IMR-90 (cell line): ENCODE results near the gene CRIP1. TPM values are rescaled to one million over a fixed set of nuclear protein-coding genes. Genes with fewer than 3 reads are reported as not detected.

ENCODE experiments used
- ATAC-seq: fragments of 200-7000 bp; cut with Tn5 transposase; 2 replicates; pipeline ENCODE4 v1.9.1; 2020; ENCODE audit warnings: low read depth, mild to moderate bottlenecking, moderate library complexity
- BruUV-seq: library from RNA; stranded (reverse); fragments of 400-500 nt; replicated peaks from 2 replicates; lab custom pipeline; 2021; lab: Mats Ljungman, UMichigan
- CTCF ChIA-PET: fragments of 300-600 bp; formaldehyde crosslinking; extraction: SDS; loops from one replicate; lab custom pipeline; 2021; ENCODE audit warnings: antibody characterized with exemption; lab: Yijun Ruan, JAX
- POLR2A ChIA-PET: fragments of 300-600 bp; sonication (Branson Sonifier 250); formaldehyde crosslinking; loops from one replicate; lab custom pipeline; 2022; ENCODE audit warnings: antibody characterized with exemption; ENCODE audit not compliant: unreplicated experiment; lab: Charles Lee
- DNase-seq: peaks from one replicate; pipeline ENCODE4 v3.0.0; 2013
- H2AFZ ChIP-seq: replicated peaks from 2 replicates; pipeline ENCODE3; 2013; ENCODE audit warnings: low read length, mild to moderate bottlenecking; ENCODE audit not compliant: poor library complexity
- H2AK5ac ChIP-seq: 2 replicates; pipeline ENCODE4 v1.6.1; 2013; ENCODE audit warnings: low read depth, low read length, inconsistent platforms
- H2AK9ac ChIP-seq: replicated peaks from 2 replicates; pipeline ENCODE3; 2013; ENCODE audit warnings: mild to moderate bottlenecking, low read depth, low read length, moderate library complexity; ENCODE audit not compliant: poor library complexity
- H2BK120ac ChIP-seq: 2 replicates; pipeline ENCODE4 v1.6.1; 2013; ENCODE audit warnings: low read depth, low read length, inconsistent platforms
- H2BK15ac ChIP-seq: 3 replicates; pipeline ENCODE4 v1.6.1; 2013; ENCODE audit warnings: low read depth, low read length, inconsistent platforms
- H2BK20ac ChIP-seq: 2 replicates; pipeline ENCODE4 v1.6.1; 2013; ENCODE audit warnings: low read depth, mild to moderate bottlenecking, inconsistent platforms, low read length, moderate library complexity
- H2BK5ac ChIP-seq: 2 replicates; pipeline ENCODE4 v1.6.1; 2013; ENCODE audit warnings: mild to moderate bottlenecking, low read depth, low read length, inconsistent platforms; ENCODE audit not compliant: poor library complexity, severe bottlenecking
- H3K14ac ChIP-seq: replicated peaks from 2 replicates; pipeline ENCODE4 v1.6.1; 2013; ENCODE audit warnings: low read depth, low read length, inconsistent platforms
- H3K18ac ChIP-seq: 2 replicates; pipeline ENCODE4 v1.6.1; 2013; ENCODE audit warnings: low read depth, low read length, control low read depth
- H3K23ac ChIP-seq: 2 replicates; pipeline ENCODE4 v1.6.1; 2013; ENCODE audit warnings: low read depth, low read length, inconsistent platforms
- H3K27ac ChIP-seq: 2 replicates; pipeline ENCODE4 v1.5.1; 2013; ENCODE audit warnings: mild to moderate bottlenecking, control low read depth, low read length; ENCODE audit not compliant: insufficient read depth
- H3K27me3 ChIP-seq: 2 replicates; pipeline ENCODE4 v1.6.1; 2013; ENCODE audit warnings: low read length; ENCODE audit not compliant: control insufficient read depth, insufficient read depth
- H3K36me3 ChIP-seq: 2 replicates; pipeline ENCODE4 v1.6.1; 2013; ENCODE audit warnings: low read length, mixed read lengths; ENCODE audit not compliant: control insufficient read depth, insufficient read depth
- H3K4ac ChIP-seq: 2 replicates; pipeline ENCODE4 v1.6.1; 2013; ENCODE audit warnings: low read depth, low read length, inconsistent platforms
- H3K4me1 ChIP-seq: 2 replicates; pipeline ENCODE4 v1.6.1; 2013; ENCODE audit warnings: low read length, mixed read lengths; ENCODE audit not compliant: control insufficient read depth, insufficient read depth
- H3K4me2 ChIP-seq: 2 replicates; pipeline ENCODE4 v1.6.1; 2013; ENCODE audit warnings: low read depth, mild to moderate bottlenecking, control low read depth, low read length, moderate library complexity
- H3K4me3 ChIP-seq: 2 replicates; pipeline ENCODE4 v1.5.1; 2013; ENCODE audit warnings: low read depth, mild to moderate bottlenecking, control low read depth, low read length, moderate library complexity; ENCODE audit not compliant: insufficient read depth
- H3K56ac ChIP-seq: 2 replicates; pipeline ENCODE4 v1.6.1; 2013; ENCODE audit warnings: low read length, inconsistent platforms; ENCODE audit not compliant: insufficient read depth; ENCODE audit errors: extremely low read depth
- H3K79me1 ChIP-seq, 2 experiments: 2 replicates each; pipeline ENCODE4 v1.6.1; 2013; ENCODE audit warnings: low read length in 2 of 2, inconsistent platforms in 1 of 2, low read depth in 1 of 2
- H3K9ac ChIP-seq: 2 replicates; pipeline ENCODE4 v1.6.1; 2013; ENCODE audit warnings: low read depth, low read length, control low read depth
- H3K9me1 ChIP-seq: 2 replicates; pipeline ENCODE4 v1.6.1; 2013; ENCODE audit warnings: low read length, inconsistent platforms; ENCODE audit not compliant: insufficient read depth
- H3K9me3 ChIP-seq: 2 replicates; pipeline ENCODE4 v1.6.1; 2013; ENCODE audit warnings: low read length; ENCODE audit not compliant: control insufficient read depth, insufficient read depth
- H4K20me1 ChIP-seq: 2 replicates; pipeline ENCODE4 v1.6.1; 2013; ENCODE audit warnings: low read length, inconsistent platforms; ENCODE audit not compliant: insufficient read depth
- H4K5ac ChIP-seq: 2 replicates; pipeline ENCODE4 v1.6.1; 2013; ENCODE audit warnings: mild to moderate bottlenecking, low read depth, low read length, control low read depth
- H4K8ac ChIP-seq, 2 experiments: 2 replicates each; pipeline ENCODE4 v1.6.1; 2013; ENCODE audit warnings: low read depth in 2 of 2, low read length in 2 of 2, control low read depth in 1 of 2, inconsistent platforms in 1 of 2
- H4K91ac ChIP-seq: 2 replicates; pipeline ENCODE4 v1.6.1; 2013; ENCODE audit warnings: low read depth, low read length, inconsistent platforms; ENCODE audit not compliant: insufficient read depth
- CEBPB ChIP-seq: IDR thresholded peaks from 2 replicates; pipeline ENCODE4 v1.6.1; 2012; ENCODE audit warnings: low read depth, low read length, improper control_type of control experiment
- CHD1 ChIP-seq: IDR thresholded peaks from 2 replicates; pipeline ENCODE4 v1.6.1; 2012; ENCODE audit warnings: low read depth, low read length, improper control_type of control experiment
- ELK1 ChIP-seq: fragments of 150-350 bp; IDR thresholded peaks from 2 replicates; pipeline ENCODE4 v1.6.1; 2016; ENCODE audit warnings: low read depth, mild to moderate bottlenecking, low read length, moderate library complexity, borderline replicate concordance
- FOS ChIP-seq: fragments of 150-350 bp; IDR thresholded peaks from 2 replicates; pipeline ENCODE4 v1.6.1; 2016; ENCODE audit warnings: low read depth, low read length
- MAFK ChIP-seq: IDR thresholded peaks from 2 replicates; pipeline ENCODE4 v1.6.1; 2012; ENCODE audit warnings: low read depth, low read length, improper control_type of control experiment
- NFE2L2 ChIP-seq: fragments of 150-350 bp; IDR thresholded peaks from 2 replicates; pipeline ENCODE4 v1.6.1; 2016; ENCODE audit warnings: low read depth, mild to moderate bottlenecking, low read length
- POLR2A ChIP-seq: IDR thresholded peaks from 2 replicates; pipeline ENCODE4 v1.6.1; 2012; ENCODE audit warnings: mild to moderate bottlenecking, low read depth, low read length
- RAD21 ChIP-seq: IDR thresholded peaks from 2 replicates; pipeline ENCODE4 v1.6.1; 2012; ENCODE audit warnings: low read length, improper control_type of control experiment
- RCOR1 ChIP-seq: IDR thresholded peaks from 2 replicates; pipeline ENCODE4 v1.6.1; 2012; ENCODE audit warnings: mild to moderate bottlenecking, low read length, improper control_type of control experiment; ENCODE audit not compliant: insufficient replicate concordance
- USF2 ChIP-seq: fragments of 150-350 bp; IDR thresholded peaks from 2 replicates; pipeline ENCODE4 v1.6.1; 2017; ENCODE audit warnings: mild to moderate bottlenecking, antibody characterized with exemption, low read length, low read depth
- WGBS, 2 experiments: methylation state at CpG; one replicate each; pipeline versions ENCODE4 v1.1.5 to v1.1.7; 2013; ENCODE audit warnings: missing lambda C conversion rate in 2 of 2; ENCODE audit not compliant: insufficient read length in 1 of 2; ENCODE audit errors: extremely low coverage in 2 of 2; 5-methylcytosine and 5-hydroxymethylcytosine counted together
- dilution Hi-C: fragments of 300-500 bp; cut with HindIII; formaldehyde crosslinking; loops from one replicate; pipeline ENCODE4 v1.14.3; 2018; ENCODE audit warnings: low sequenced_read_pairs; ENCODE audit not compliant: unreplicated experiment
- in situ Hi-C: fragments of 300-500 bp; cut with MboI; formaldehyde crosslinking; loops from 3 replicates; pipeline ENCODE4 v1.14.3; 2019; ENCODE audit warnings: low sequenced_read_pairs, inconsistent platforms, mixed read lengths
- intact Hi-C: fragments of 100-400 bp; cut with micrococcal nuclease; formaldehyde crosslinking; loops from 2 replicates; pipeline ENCODE4 v1.10.0; 2022
- polyA plus RNA-seq, 3 experiments: library from polyadenylated mRNA; depleted of rRNA; stranded (reverse); fragments of >200 nt; gene quantifications; 2 replicates each; pipeline ENCODE4 v1.2.3, GENCODE V29; 2012; ENCODE audit warnings: low replicate concordance in 1 of 3
- total RNA-seq: library from RNA; depleted of rRNA; stranded (reverse); fragments of >200 nt; gene quantifications from 2 replicates; pipeline ENCODE4 v1.2.3, GENCODE V29; 2012

The CRIP1 gene
- total and polyA plus RNA-seq, 2 of the 4 experiments (the other 2 are of a cell fraction) = 0.21 TPM; not detected in 1

- dilution Hi-C loops = no loop called here
These were observed 18.7 kb upstream of the CRIP1 start for GRCh38 chr14:105467942-105468471.

More at GRCh38 chr14:105467942-105468471, 18.7 kb upstream of the CRIP1 start:
- peaks cover 8% of the 10 kb centered on the region for H4K20me1 ChIP-seq
- 0 out of 2 replicates have a peak, but pooled peaks cover 3% of the 10 kb centered on the region for H3K9me1 ChIP-seq
- no peak overlapping the region for H4K91ac ChIP-seq
- H3K56ac ChIP-seq = no peak overlapping the region
- H2BK120ac ChIP-seq = no peak overlapping the region
- H3K4me2 ChIP-seq = no peak overlapping the region
- H3K4me1 ChIP-seq = peaks cover 2% of the 10 kb centered on the region; the same call in 1 of the 2 replicates
- no peak overlapping the region for H2BK15ac ChIP-seq
- no peaks in the 10 kb centered on the region for H3K9me3 ChIP-seq
- ChIA-PET POLR2A (no interaction called here), CTCF (no interaction called here)
- BruUV-seq = no TSS peak
- H3K4me3 ChIP-seq = no peak overlapping the region
- no peak overlapping the region for H4K8ac ChIP-seq
- no peaks in the 10 kb centered on the region for H3K27me3 ChIP-seq
- no peak overlapping the region for H3K27ac ChIP-seq
- no peak overlapping the region for H3K18ac ChIP-seq
- WGBS, 2 experiments = 81% methylated on average over 12 of the region's 22 CpGs; no CpG with 5 or more reads in 1 of the 2 experiments
- H3K79me1 ChIP-seq = no peaks in the 10 kb centered on the region; a peak in 1 of 4 replicates
- H3K23ac ChIP-seq = no peak overlapping the region
- H2AK9ac ChIP-seq = peak overlapping the region; percentile 55
- no peak overlapping the region for H3K9ac ChIP-seq
- H3K4ac ChIP-seq = no peak overlapping the region
- H3K14ac ChIP-seq = no peak overlapping the region
- intact Hi-C loops = no loop called here
- no peak overlapping the region for H2AK5ac ChIP-seq
- DNase-seq (no peak), ATAC-seq (no peak)
- H2BK20ac ChIP-seq = no peak overlapping the region
- in situ Hi-C loops = no loop called here
- H4K5ac ChIP-seq = no peak overlapping the region
- no peak for TF ChIP-seq MAFK
- TF ChIP-seq FOS = no peak
- no peak for TF ChIP-seq CHD1
- TF ChIP-seq RCOR1 = no peak
- TF ChIP-seq RAD21 = no peak
- TF ChIP-seq CEBPB = no peak
- TF ChIP-seq POLR2A = no peak
- no peak for TF ChIP-seq ELK1
- no peak for TF ChIP-seq NFE2L2
- no peak for TF ChIP-seq USF2
- H2BK5ac ChIP-seq = no peak overlapping the region
- peaks cover 51% of the 10 kb centered on the region for H3K36me3 ChIP-seq
- no peak overlapping the region for H2AFZ ChIP-seq
